GM23338 (cell line): ENCODE results near the gene ERBB4.

Source experiments
- CTCF ChIP-seq, 2 experiments: fragments of 200-600 bp in 1 of 2; sonication (generic) in 1 of 2; conservative IDR thresholded peaks; 2 replicates each; pipeline versions ENCODE4 v1.5.1 to v1.6.1; 2016 to 2017; ENCODE audit warnings: antibody characterized with exemption in 2 of 2, low read depth in 2 of 2, mild to moderate bottlenecking in 2 of 2, moderate library complexity in 1 of 2
- ETS1 ChIP-seq: IDR thresholded peaks from 2 replicates; pipeline ENCODE4 v1.6.1; 2016; ENCODE audit warnings: antibody characterized with exemption
- EZH2 ChIP-seq: fragments of 200-600 bp; sonication (generic); IDR thresholded peaks from one replicate; pipeline ENCODE4 v1.8.0; 2017; ENCODE audit warnings: antibody characterized with exemption, mild to moderate bottlenecking, low read depth; ENCODE audit not compliant: unreplicated experiment
- EZH2phosphoT487 ChIP-seq: fragments of 200-600 bp; sonication (generic); IDR thresholded peaks from one replicate; pipeline ENCODE4 v1.8.1; 2018; ENCODE audit warnings: antibody characterized with exemption; ENCODE audit not compliant: unreplicated experiment
- JUNB ChIP-seq: IDR thresholded peaks from one replicate; pipeline ENCODE4 v1.6.1; 2016; ENCODE audit warnings: antibody characterized with exemption; ENCODE audit not compliant: unreplicated experiment
- POLR2AphosphoS5 ChIP-seq: IDR thresholded peaks from 2 replicates; pipeline ENCODE4 v1.6.1; 2016; ENCODE audit warnings: antibody characterized with exemption, low read depth
- REST ChIP-seq: IDR thresholded peaks from one replicate; pipeline ENCODE4 v1.6.1; 2018; ENCODE audit warnings: antibody characterized with exemption; ENCODE audit not compliant: unreplicated experiment
- STAT1 ChIP-seq: IDR thresholded peaks from one replicate; pipeline ENCODE4 v1.6.1; 2016; ENCODE audit warnings: antibody characterized with exemption; ENCODE audit not compliant: unreplicated experiment

- no peak for TF ChIP-seq EZH2phosphoT487
- no peak for TF ChIP-seq EZH2
- no peak for TF ChIP-seq CTCF (conservative IDR thresholded peaks at IDR 0.05; ENCODE audit: low read depth in 2 of 2)
- TF ChIP-seq ETS1: no peak
- TF ChIP-seq REST: no peak
- no peak for TF ChIP-seq STAT1
- no peak for TF ChIP-seq POLR2AphosphoS5
- no peak for TF ChIP-seq JUNB
These were observed 174.3 kb downstream of the ERBB4 start for GRCh38 chr2:212364112-212364985.
